Vagina (tissue), 2 donors: ENCODE measurements around the gene FUT6. TPM values are rescaled to one million over a fixed set of nuclear protein-coding genes. Genes with fewer than 3 reads are reported as not detected.
A peak's percentile ranks its signal among the peaks of the same experiment; 100 is the strongest.
"Not testable (repeated sequence)": the region's sequence is repeated elsewhere in the genome, so short reads cannot be mapped to it uniquely, and the experiment has no call there.

Experiments
- DNase-seq, 2 donors: peaks; one replicate each; pipeline ENCODE4 v3.0.0-alpha.2; 2017; ENCODE audit errors: extremely low spot score in 2 of 2
- H3K27ac ChIP-seq: fragments of 200-600 bp; sonication (generic); one replicate; pipeline ENCODE4 v1.5.1; 2019
- H3K27me3 ChIP-seq: fragments of 200-600 bp; sonication (generic); one replicate; pipeline ENCODE4 v1.5.1; 2019
- H3K36me3 ChIP-seq, 2 donors: fragments of 200-600 bp; sonication (generic); one replicate each; pipeline ENCODE4 v1.5.1; 2017 to 2019
- H3K4me1 ChIP-seq: fragments of 200-600 bp; sonication (generic); one replicate; pipeline ENCODE4 v1.5.1; 2019
- H3K4me3 ChIP-seq, 2 donors: fragments of 200-600 bp; sonication (generic); 1 replicate in 1 of 2; 2 replicates in 1 of 2; pipeline ENCODE4 v1.5.1; 2016 to 2019
- H3K9me3 ChIP-seq: fragments of 200-600 bp; sonication (generic); one replicate; pipeline ENCODE4 v1.5.1; 2019
- CTCF ChIP-seq, 3 experiments: fragments of 450-650 bp in 2 of 3; fragments of 200-600 bp in 1 of 3; sonication (generic) in 1 of 3; IDR thresholded peaks; one replicate each; pipeline ENCODE4 v1.5.1; 2017 to 2019; ENCODE audit warnings: antibody characterized with exemption in 3 of 3, mild to moderate bottlenecking in 2 of 3, moderate library complexity in 2 of 3
- POLR2A ChIP-seq, 2 donors: fragments of 450-650 bp; IDR thresholded peaks; one replicate each; pipeline ENCODE4 v1.6.1; 2017; ENCODE audit warnings: antibody characterized with exemption in 2 of 2, mild to moderate bottlenecking in 2 of 2, moderate library complexity in 2 of 2
- POLR2AphosphoS5 ChIP-seq, 2 donors: sonication (generic); formaldehyde crosslinking; IDR thresholded peaks; one replicate each; pipeline ENCODE4 v1.9.0; 2017; ENCODE audit warnings: antibody characterized with exemption in 2 of 2, mild to moderate bottlenecking in 2 of 2, low read depth in 1 of 2; ENCODE audit not compliant: insufficient read depth in 1 of 2
- intact Hi-C: fragments of 100-400 bp; cut with DNase I; formaldehyde crosslinking; loops from one replicate; pipeline ENCODE4 v1.15.1; 2023
- total RNA-seq: library from RNA; depleted of rRNA; stranded (reverse); fragments of >200 nt; gene quantifications from one replicate; pipeline ENCODE4 v1.2.3, GENCODE V29; 2016

Gene FUT6
- total RNA-seq, 1 donor from 2014 or later = 36.8 TPM

DNA sequence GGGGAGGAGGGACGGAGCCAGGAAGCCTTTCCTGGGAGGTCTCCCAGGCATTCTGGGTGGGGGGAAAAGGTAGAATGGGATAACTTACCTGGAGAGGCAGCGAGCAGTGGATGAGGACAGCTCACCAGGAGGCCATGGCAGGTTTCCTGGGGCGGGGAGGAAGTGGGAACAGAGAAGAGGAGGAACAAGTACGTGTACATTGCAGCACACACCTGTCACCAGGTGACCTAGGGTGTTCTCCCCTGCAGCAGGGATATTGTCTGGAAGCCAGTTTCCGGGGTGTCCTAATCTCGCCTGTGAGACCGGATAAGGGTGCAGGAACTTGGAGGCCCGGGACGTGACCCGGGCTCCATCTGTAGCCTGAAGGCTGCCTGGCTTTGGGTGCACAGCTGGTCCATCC lies 11.8 kb upstream of the FUT6 start, which contains the start of gene FUT3:
Gene FUT3 (minus strand): TSS at position 148 of the 400 bp plus-strand sequence.
- Histone ChIP-seq H3K36me3 (no peaks in the 10 kb centered on the region), H3K9me3 (no peaks in the 10 kb centered on the region), H3K27me3 (no peaks in the 10 kb centered on the region), H3K27ac (peak within 1 kb of the TSS; percentile 24), H3K4me3 (no peak within 1 kb of the TSS), H3K4me1 (peaks cover 5% of the 10 kb centered on the region)
- no peak for DNase-seq
- TF ChIP-seq POLR2A (IDR thresholded peaks at IDR 0.05) (no peak), CTCF (IDR thresholded peaks at IDR 0.05) (no peak), POLR2AphosphoS5 (IDR thresholded peaks at IDR 0.05; ENCODE audit: insufficient read depth in 1 of 2, low read depth in 1 of 2) (no peak)
- intact Hi-C loops = no loop called here

DNA sequence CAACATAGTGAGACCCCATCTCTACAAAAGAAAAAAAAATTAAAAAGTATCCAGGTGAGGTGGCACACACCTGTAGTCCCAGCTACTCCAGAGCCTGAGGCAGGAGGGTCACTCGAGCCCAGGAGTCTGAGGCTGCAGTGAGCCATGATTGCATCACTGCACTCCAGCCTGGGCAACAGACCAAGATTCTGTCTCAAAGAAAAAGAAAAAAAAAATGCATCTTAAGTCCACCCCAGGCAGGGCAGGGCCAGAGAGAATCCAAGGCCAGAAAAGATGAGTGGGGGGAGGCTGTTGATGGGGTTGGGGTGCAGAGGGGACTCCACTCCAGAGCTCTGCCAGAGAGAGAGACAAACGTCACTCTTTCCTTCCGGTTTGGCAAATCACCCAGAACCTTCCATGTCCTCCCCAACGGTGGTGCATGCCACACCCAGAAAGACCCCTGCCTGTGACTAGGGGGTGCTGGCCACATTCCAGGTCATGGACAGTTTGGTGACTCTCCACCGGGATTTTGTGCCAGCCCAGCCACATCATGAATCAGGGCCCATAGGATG lies 11.3 kb upstream of the FUT6 start:
- no peak overlapping the region for H3K4me3 ChIP-seq
- no peaks in the 10 kb centered on the region for H3K36me3 ChIP-seq
- no peaks in the 10 kb centered on the region for H3K9me3 ChIP-seq
- H3K27ac ChIP-seq = peak overlapping the region; percentile 24
- H3K27me3 ChIP-seq = no peaks in the 10 kb centered on the region
- TF ChIP-seq POLR2AphosphoS5 (IDR thresholded peaks at IDR 0.05; ENCODE audit: insufficient read depth in 1 of 2, low read depth in 1 of 2) = no peak
- no peak for TF ChIP-seq CTCF (IDR thresholded peaks at IDR 0.05)
- TF ChIP-seq POLR2A (IDR thresholded peaks at IDR 0.05) = no peak
- H3K4me1 ChIP-seq = peaks cover 5% of the 10 kb centered on the region
- no peak for DNase-seq
- intact Hi-C loops = no loop called here

DNA sequence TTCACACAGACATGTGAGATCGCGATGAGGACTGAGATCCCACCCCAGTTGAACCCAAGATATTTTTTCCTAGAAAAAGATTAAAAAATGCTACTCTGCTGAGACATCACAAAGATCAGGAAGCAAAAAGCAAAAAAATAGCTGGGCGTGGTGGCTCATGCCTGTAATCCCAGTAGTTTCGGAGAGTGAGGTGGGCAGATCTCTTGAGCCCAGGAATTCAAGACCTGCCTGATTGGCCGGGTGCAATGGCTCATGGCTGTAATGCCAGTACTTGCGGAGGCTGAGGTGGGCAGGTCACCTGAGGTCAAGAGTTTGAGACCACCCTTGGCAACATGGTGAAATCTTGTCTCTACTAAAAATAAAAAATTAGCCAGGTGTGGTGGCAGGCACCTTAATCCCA lies 10.7 kb upstream of the FUT6 start:
- no peak overlapping the region for H3K4me3 ChIP-seq
- no peak for DNase-seq
- TF ChIP-seq POLR2A (IDR thresholded peaks at IDR 0.05) (no peak), POLR2AphosphoS5 (IDR thresholded peaks at IDR 0.05; ENCODE audit: insufficient read depth in 1 of 2, low read depth in 1 of 2) (no peak), CTCF (IDR thresholded peaks at IDR 0.05) (no peak)

DNA sequence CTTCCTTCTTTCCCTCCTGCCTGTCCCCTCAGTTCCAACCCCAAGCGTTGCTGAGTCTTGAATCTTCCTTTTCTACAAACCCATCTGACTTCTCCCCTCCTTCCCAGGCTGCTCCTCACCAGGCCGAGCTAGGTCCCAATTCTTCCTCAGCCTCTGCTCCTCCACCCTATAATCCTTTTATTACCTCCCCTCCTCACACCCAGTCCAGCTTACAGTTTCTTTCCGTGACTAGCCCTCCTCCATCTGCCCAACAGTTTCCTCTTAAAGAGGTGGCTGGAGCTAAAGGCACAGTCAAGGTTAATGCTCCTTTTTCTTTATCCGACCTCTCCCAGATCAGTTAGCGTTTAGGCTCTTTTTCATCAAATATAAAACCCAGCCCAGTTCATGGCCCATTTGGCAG lies 9.1 kb upstream of the FUT6 start:
- H3K27me3 ChIP-seq, H3K4me3 ChIP-seq, H3K36me3 ChIP-seq, intact Hi-C loops, DNase-seq, H3K27ac ChIP-seq, H3K4me1 ChIP-seq, H3K9me3 ChIP-seq: not testable (repeated sequence)

More for the DNA sequence above, 10.7 kb upstream of the FUT6 start:
- Histone ChIP-seq H3K4me1 (peaks cover 5% of the 10 kb centered on the region), H3K9me3 (no peaks in the 10 kb centered on the region), H3K36me3 (no peaks in the 10 kb centered on the region), H3K27ac (no peak overlapping the region), H3K27me3 (no peaks in the 10 kb centered on the region)
- intact Hi-C loops = no loop called here

GRCh38 chr19:5847846-5848245 lies 8.3 kb upstream of the FUT6 start:
- intact Hi-C loops, H3K27me3 ChIP-seq, H3K9me3 ChIP-seq, H3K36me3 ChIP-seq, DNase-seq, H3K4me1 ChIP-seq, H3K27ac ChIP-seq, H3K4me3 ChIP-seq: not testable (repeated sequence)

DNA sequence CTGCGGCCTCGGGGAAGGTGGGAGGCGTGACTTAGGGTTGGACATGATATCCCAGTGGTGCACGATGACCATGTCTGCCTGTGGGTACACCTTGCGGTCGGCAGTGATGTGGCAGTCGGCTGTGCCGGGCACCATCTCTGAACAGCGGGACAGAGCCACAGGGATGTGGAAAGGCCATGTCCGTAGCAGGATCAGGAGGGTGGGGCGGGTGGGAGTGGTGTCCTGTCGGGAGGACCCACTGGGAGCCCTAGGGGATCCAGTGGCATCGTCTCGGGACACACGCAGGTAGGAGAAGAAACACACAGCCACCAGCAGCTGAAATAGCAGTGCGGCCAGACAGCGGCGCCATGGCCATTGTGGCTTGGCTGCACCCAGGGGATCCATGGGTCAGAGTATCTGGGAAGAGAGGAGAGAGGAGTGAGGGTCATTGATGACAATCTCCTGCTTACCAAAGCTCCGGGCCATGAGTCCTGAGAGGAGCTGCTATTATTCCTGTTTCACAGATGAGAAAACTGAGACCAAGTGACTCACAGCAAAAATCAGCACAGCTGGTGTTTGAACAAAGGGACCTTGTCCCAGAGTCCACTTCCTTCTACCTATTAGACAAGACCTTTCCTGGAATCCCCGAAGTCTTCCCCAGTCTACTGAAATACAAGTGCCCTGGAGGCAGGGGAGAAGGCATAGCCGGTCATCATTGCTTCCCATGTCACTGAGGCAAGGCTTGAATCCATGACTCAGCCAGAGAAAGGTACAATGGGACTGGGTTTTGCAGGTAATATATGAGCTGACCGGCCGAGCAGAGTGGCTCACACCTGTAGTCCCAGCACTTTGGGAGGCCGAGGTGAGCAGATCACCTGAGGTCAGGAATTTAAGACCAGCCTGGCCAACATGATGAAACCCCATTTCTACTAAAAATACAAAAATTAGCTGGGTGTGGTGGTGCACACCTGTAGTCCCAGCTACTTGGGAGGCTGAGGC lies 5.2 kb upstream of the FUT6 start:
- DNase-seq = no peak
- H3K27ac ChIP-seq = no peak overlapping the region
- no peaks in the 10 kb centered on the region for H3K36me3 ChIP-seq
- intact Hi-C loops = no loop called here
- no peak overlapping the region for H3K4me3 ChIP-seq
- no peaks in the 10 kb centered on the region for H3K27me3 ChIP-seq
- no peaks in the 10 kb centered on the region for H3K4me1 ChIP-seq
- no peaks in the 10 kb centered on the region for H3K9me3 ChIP-seq
- TF ChIP-seq CTCF (IDR thresholded peaks at IDR 0.05) (no peak), POLR2A (IDR thresholded peaks at IDR 0.05) (no peak), POLR2AphosphoS5 (IDR thresholded peaks at IDR 0.05; ENCODE audit: insufficient read depth in 1 of 2, low read depth in 1 of 2) (no peak)
